Nephron (organoid): ENCODE results near the gene NOL4L.

Source experiments
- H3K27ac Mint-ChIP-seq, 3 experiments: 2 replicates each; pipeline ENCODE4 v1.8.0; 2020; ENCODE audit warnings: mixed read lengths in 3 of 3, mild to moderate bottlenecking in 2 of 3, moderate library complexity in 1 of 3
- H3K27me3 Mint-ChIP-seq: 2 replicates; pipeline ENCODE4 v1.8.0; 2021; ENCODE audit warnings: low read depth, mild to moderate bottlenecking, moderate library complexity, mixed read lengths
- H3K36me3 Mint-ChIP-seq: 2 replicates; pipeline ENCODE4 v1.8.0; 2020; ENCODE audit warnings: low read depth, mixed read lengths
- H3K4me1 Mint-ChIP-seq: 2 replicates; pipeline ENCODE4 v1.8.0; 2020; ENCODE audit warnings: mixed read lengths
- H3K4me3 Mint-ChIP-seq, 3 experiments: 2 replicates each; pipeline ENCODE4 v1.8.0; 2020; ENCODE audit warnings: mild to moderate bottlenecking in 3 of 3, mixed read lengths in 3 of 3, moderate library complexity in 2 of 3
- H3K9me3 Mint-ChIP-seq: 2 replicates; pipeline ENCODE4 v1.8.0; 2020; ENCODE audit warnings: mixed read lengths
- CTCF ChIP-seq, 3 experiments: fragments of 200-600 bp; sonication (generic); IDR thresholded peaks; one replicate each; pipeline ENCODE4 v1.5.0; 2021; ENCODE audit warnings: antibody characterized with exemption in 3 of 3; ENCODE audit not compliant: unreplicated experiment in 3 of 3

Gene NOL4L

GRCh38 chr20:32450484-32451061 is 134.6 kb downstream of the NOL4L start:
- Mint-ChIP-seq H3K4me3 (no peak overlapping the region), H3K4me1 (peaks cover 14% of the 10 kb centered on the region), H3K27me3 (no peaks in the 10 kb centered on the region), H3K9me3 (no peaks in the 10 kb centered on the region), H3K36me3 (peaks cover 49% of the 10 kb centered on the region), H3K27ac (peak overlapping the region; percentile 46 to 66 (median 50))
- no peak for TF ChIP-seq CTCF (IDR thresholded peaks at IDR 0.05; ENCODE audit: unreplicated experiment in 3 of 3)

- Mint-ChIP-seq H3K4me3 (no peak overlapping the region), H3K4me1 (peaks cover 20% of the 10 kb centered on the region), H3K27ac (peak overlapping the region; percentile 46 to 66 (median 50)), H3K36me3 (peaks cover 55% of the 10 kb centered on the region), H3K27me3 (no peaks in the 10 kb centered on the region), H3K9me3 (no peaks in the 10 kb centered on the region)
- no peak for TF ChIP-seq CTCF (IDR thresholded peaks at IDR 0.05; ENCODE audit: unreplicated experiment in 3 of 3)
Measured at GRCh38 chr20:32449890-32450401, 135.2 kb downstream of the NOL4L start.

- no peak overlapping the region for H3K4me3 Mint-ChIP-seq
- peak overlapping the region; percentile 46 to 66 (median 50) for H3K27ac Mint-ChIP-seq
- H3K27me3 Mint-ChIP-seq: no peaks in the 10 kb centered on the region
- peaks cover 20% of the 10 kb centered on the region for H3K4me1 Mint-ChIP-seq
- no peaks in the 10 kb centered on the region for H3K9me3 Mint-ChIP-seq
- H3K36me3 Mint-ChIP-seq: peaks cover 58% of the 10 kb centered on the region
- TF ChIP-seq CTCF (IDR thresholded peaks at IDR 0.05; ENCODE audit: unreplicated experiment in 3 of 3): no peak
Measured at GRCh38 chr20:32449057-32449889, 135.9 kb downstream of the NOL4L start.

GRCh38 chr20:32448306-32449056 is 136.7 kb downstream of the NOL4L start:
- peaks cover 26% of the 10 kb centered on the region for H3K4me1 Mint-ChIP-seq
- peaks cover 61% of the 10 kb centered on the region for H3K36me3 Mint-ChIP-seq
- no peaks in the 10 kb centered on the region for H3K27me3 Mint-ChIP-seq
- TF ChIP-seq CTCF (IDR thresholded peaks at IDR 0.05; ENCODE audit: unreplicated experiment in 3 of 3): no peak
- no peak overlapping the region for H3K4me3 Mint-ChIP-seq
- no peaks in the 10 kb centered on the region for H3K9me3 Mint-ChIP-seq
- H3K27ac Mint-ChIP-seq: peak overlapping the region; percentile 60 to 86 (median 76)

- H3K36me3 Mint-ChIP-seq: peaks cover 64% of the 10 kb centered on the region
Measured at GRCh38 chr20:32447136-32448027, 137.8 kb downstream of the NOL4L start.

More at GRCh38 chr20:32447136-32448027, 137.8 kb downstream of the NOL4L start:
- TF ChIP-seq CTCF (IDR thresholded peaks at IDR 0.05; ENCODE audit: unreplicated experiment in 3 of 3): no peak
- H3K9me3 Mint-ChIP-seq: no peaks in the 10 kb centered on the region
- H3K4me3 Mint-ChIP-seq: no peak overlapping the region
- H3K27ac Mint-ChIP-seq: peak overlapping the region; percentile 64 to 86 (median 76)
- no peaks in the 10 kb centered on the region for H3K27me3 Mint-ChIP-seq
- peaks cover 26% of the 10 kb centered on the region for H3K4me1 Mint-ChIP-seq
